Endodermal cell (in vitro differentiated cells): ENCODE measurements around the gene FOXB1. TPM values are rescaled to one million over a fixed set of nuclear protein-coding genes. Genes with fewer than 3 reads are reported as not detected.
A peak's percentile ranks its signal among the peaks of the same experiment; 100 is the strongest.

Source experiments
- DNase-seq: peaks from one replicate; pipeline ENCODE4 v3.0.0-alpha.2; 2017
- H3K27ac ChIP-seq: 2 replicates; pipeline ENCODE4 v1.5.1; 2013; ENCODE audit warnings: mild to moderate bottlenecking, low read depth, low read length, moderate library complexity
- H3K27me3 ChIP-seq: 2 replicates; pipeline ENCODE4 v1.6.1; 2013; ENCODE audit warnings: mild to moderate bottlenecking, low read length, moderate library complexity; ENCODE audit not compliant: insufficient read depth, control insufficient read depth, poor library complexity, severe bottlenecking
- H3K36me3 ChIP-seq: 2 replicates; pipeline ENCODE4 v1.7.0; 2013; ENCODE audit warnings: mild to moderate bottlenecking, low read length, moderate library complexity; ENCODE audit not compliant: control insufficient read depth, insufficient read depth
- H3K4me1 ChIP-seq: one replicate; pipeline ENCODE4 v1.7.0; 2013; ENCODE audit warnings: low read length; ENCODE audit not compliant: control insufficient read depth, insufficient read depth
- H3K4me3 ChIP-seq: 2 replicates; pipeline ENCODE4 v1.5.1; 2013; ENCODE audit warnings: mild to moderate bottlenecking, low read length, moderate library complexity
- H3K9ac ChIP-seq: 2 replicates; pipeline ENCODE4 v1.6.1; 2013; ENCODE audit warnings: mild to moderate bottlenecking, low read length, moderate library complexity; ENCODE audit not compliant: poor library complexity, severe bottlenecking; ENCODE audit errors: extremely low read depth
- H3K9me3 ChIP-seq: 2 replicates; pipeline ENCODE4 v1.6.1; 2013; ENCODE audit warnings: mild to moderate bottlenecking, low read length, moderate library complexity; ENCODE audit not compliant: control insufficient read depth
- H3K27ac Mint-ChIP-seq: 2 replicates; pipeline ENCODE4 v1.8.0; 2020; ENCODE audit warnings: mixed read lengths
- H3K27me3 Mint-ChIP-seq: 2 replicates; pipeline ENCODE4 v1.8.0; 2021; ENCODE audit warnings: mild to moderate bottlenecking, mixed read lengths; ENCODE audit not compliant: insufficient read depth
- H3K36me3 Mint-ChIP-seq: 2 replicates; pipeline ENCODE4 v1.8.0; 2020; ENCODE audit warnings: low read depth, mixed read lengths
- H3K4me1 Mint-ChIP-seq: 2 replicates; pipeline ENCODE4 v1.8.0; 2020; ENCODE audit warnings: mixed read lengths
- H3K4me3 Mint-ChIP-seq: 2 replicates; pipeline ENCODE4 v1.8.0; 2020; ENCODE audit warnings: mild to moderate bottlenecking, moderate library complexity, mixed read lengths
- H3K9me3 Mint-ChIP-seq: 2 replicates; pipeline ENCODE4 v1.8.0; 2020; ENCODE audit warnings: mild to moderate bottlenecking, mixed read lengths
- CTCF ChIP-seq: fragments of 200-600 bp; sonication (generic); conservative IDR thresholded peaks from 2 replicates; pipeline ENCODE4 v1.5.0; 2021; ENCODE audit warnings: antibody characterized with exemption, mild to moderate bottlenecking
- WGBS, 2 experiments: methylation state at CpG; one replicate each; pipeline versions ENCODE4 v1.1.5 to v1.1.7; 2013; ENCODE audit warnings: missing lambda C conversion rate in 2 of 2, mixed read lengths in 1 of 2; ENCODE audit not compliant: insufficient coverage in 1 of 2, insufficient read length in 1 of 2; 5-methylcytosine and 5-hydroxymethylcytosine counted together
- total RNA-seq, 2 donors: library from RNA; stranded (reverse); fragmentation: NEBNext Ultra II Directional in 1 of 2; extraction: Animal tissue kit (Norgen Biotek cat#: 25700) in 1 of 2; gene quantifications; 2 replicates in 1 of 2; 3 replicates in 1 of 2; pipeline ENCODE4 v1.2.1, GENCODE V29; 2021

Gene FOXB1
- total RNA-seq, 2 donors from 2014 or later, result 0.73 TPM; not detected in 1

DNA sequence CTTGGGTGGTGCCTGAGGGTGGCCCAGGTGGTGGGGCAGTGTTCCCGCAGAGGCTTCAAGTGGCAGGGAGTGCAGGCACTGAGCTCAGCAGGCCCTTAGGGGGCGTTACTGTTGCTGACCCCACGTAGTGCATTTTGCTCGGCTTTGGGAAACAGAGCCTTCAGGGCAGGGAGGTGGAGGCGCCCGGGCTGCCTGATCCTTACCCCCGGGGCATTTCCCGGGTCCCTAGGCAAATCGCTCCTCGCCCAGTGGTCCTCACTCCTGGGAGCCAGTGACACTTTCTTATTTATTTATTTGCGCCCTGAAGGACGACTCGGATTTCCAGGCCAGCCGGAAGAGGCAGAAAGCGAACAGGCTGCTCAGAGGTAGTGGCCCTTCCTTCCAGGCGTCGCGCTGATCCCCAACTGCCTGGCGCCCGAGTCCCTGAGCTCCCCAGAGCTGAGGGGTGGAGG is 10.1 kb upstream of the FOXB1 start:
- peak overlapping the region; percentile 63 for H3K4me3 Mint-ChIP-seq
- H3K4me1 Mint-ChIP-seq, result peaks cover 44% of the 10 kb centered on the region

DNA sequence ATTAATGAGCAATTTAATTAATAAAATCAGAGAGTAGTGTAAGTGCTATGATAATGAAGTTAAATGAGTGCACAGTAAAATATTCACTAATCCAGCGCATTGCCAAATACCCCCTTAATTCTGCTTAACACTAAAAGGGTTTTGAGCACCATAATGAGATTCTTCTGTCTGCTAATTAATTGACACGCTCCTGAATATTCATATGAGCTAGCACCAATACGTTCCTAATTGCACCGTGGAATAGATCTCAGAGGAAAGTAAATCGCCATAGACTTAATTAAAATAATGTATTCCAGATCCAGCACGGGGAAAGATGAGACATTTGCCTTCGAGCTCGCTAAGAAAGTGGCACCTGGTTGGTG is 9.6 kb upstream of the FOXB1 start:
- Histone ChIP-seq H3K9ac (no peak overlapping the region), H3K4me3 (peak overlapping the region; percentile 77), H3K9me3 (no peaks in the 10 kb centered on the region), H3K27ac (no peak overlapping the region), H3K36me3 (no peaks in the 10 kb centered on the region), H3K4me1 (no peaks in the 10 kb centered on the region), H3K27me3 (peaks cover 72% of the 10 kb centered on the region)
- H3K27ac Mint-ChIP-seq, result peak overlapping the region; percentile 0
- no peak for TF ChIP-seq CTCF
- peaks cover 79% of the 10 kb centered on the region for H3K27me3 Mint-ChIP-seq
- WGBS, 2 experiments, result 8 to 20% methylated on average over 7 to 8 of the region's 8 CpGs
- H3K4me3 Mint-ChIP-seq, result peak overlapping the region; percentile 63
- no peaks in the 10 kb centered on the region for H3K36me3 Mint-ChIP-seq
- H3K4me1 Mint-ChIP-seq, result peaks cover 50% of the 10 kb centered on the region
- DNase-seq, result no peak
- no peaks in the 10 kb centered on the region for H3K9me3 Mint-ChIP-seq

More for the DNA sequence above, 10.1 kb upstream of the FOXB1 start:
- no peaks in the 10 kb centered on the region for H3K9me3 Mint-ChIP-seq
- no peaks in the 10 kb centered on the region for H3K9me3 ChIP-seq
- 7 to 10% methylated on average over 4 to 20 of the region's 20 CpGs for whole genome bisulfite sequencing, 2 experiments
- TF ChIP-seq CTCF, result peak; percentile 84
- H3K27me3 Mint-ChIP-seq, result peaks cover 73% of the 10 kb centered on the region
- no peaks in the 10 kb centered on the region for H3K4me1 ChIP-seq
- no peaks in the 10 kb centered on the region for H3K36me3 Mint-ChIP-seq
- H3K27me3 ChIP-seq, result peaks cover 66% of the 10 kb centered on the region
- H3K9ac ChIP-seq, result no peak overlapping the region
- no peak overlapping the region for H3K27ac Mint-ChIP-seq
- DNase-seq, result peak; percentile 90
- H3K36me3 ChIP-seq, result no peaks in the 10 kb centered on the region
- H3K4me3 ChIP-seq, result peak overlapping the region; percentile 77
- no peak overlapping the region for H3K27ac ChIP-seq

DNA sequence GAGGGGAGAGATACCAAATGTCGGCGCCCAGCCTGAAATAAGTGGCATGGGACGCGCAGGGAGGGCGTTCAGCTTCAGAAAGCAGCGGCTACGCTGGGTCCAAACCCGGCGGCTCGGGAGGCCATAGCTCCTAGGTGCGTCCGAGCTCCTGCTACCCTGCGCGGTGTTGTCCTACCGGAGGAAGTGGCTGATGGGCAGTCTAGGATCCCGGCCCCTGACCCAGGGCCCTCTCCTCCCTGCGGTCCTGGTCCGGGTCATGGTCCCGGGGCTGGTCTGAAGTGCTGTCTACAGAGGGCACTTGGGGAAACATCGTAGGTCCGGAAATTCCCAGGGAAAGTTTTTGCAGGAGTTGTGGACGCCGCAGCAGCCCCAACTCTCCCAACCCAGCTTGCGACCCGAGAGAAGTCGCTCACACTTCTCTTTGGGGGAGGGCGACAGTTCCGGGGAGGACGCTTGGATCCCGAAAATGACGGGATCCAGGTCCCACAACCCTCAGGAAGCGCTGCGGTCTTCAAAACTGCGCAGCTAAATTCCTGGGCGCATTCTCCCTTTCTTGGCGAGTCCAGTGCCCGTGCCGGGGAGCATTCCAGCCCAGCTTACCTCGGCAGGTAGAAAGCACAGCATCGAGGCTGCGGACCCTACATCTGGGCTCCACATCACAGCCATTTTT is 9.1 kb upstream of the FOXB1 start:
- Histone ChIP-seq H3K9me3 (no peaks in the 10 kb centered on the region), H3K27ac (no peak overlapping the region), H3K9ac (no peak overlapping the region), H3K4me1 (peaks cover 4% of the 10 kb centered on the region), H3K27me3 (peaks cover 77% of the 10 kb centered on the region), H3K36me3 (no peaks in the 10 kb centered on the region), H3K4me3 (peak overlapping the region; percentile 77)
- Mint-ChIP-seq H3K4me1 (peaks cover 52% of the 10 kb centered on the region), H3K4me3 (peak overlapping the region; percentile 63), H3K9me3 (no peaks in the 10 kb centered on the region), H3K27me3 (peaks cover 83% of the 10 kb centered on the region), H3K27ac (peak overlapping the region; percentile 0), H3K36me3 (no peaks in the 10 kb centered on the region)
- no peak for TF ChIP-seq CTCF
- peak; percentile 87 for DNase-seq
- WGBS, 2 experiments, result 2% methylated on average over 20 to 41 of the region's 41 CpGs
